Measurements from ENCODE around the gene STK33.

DNA sequence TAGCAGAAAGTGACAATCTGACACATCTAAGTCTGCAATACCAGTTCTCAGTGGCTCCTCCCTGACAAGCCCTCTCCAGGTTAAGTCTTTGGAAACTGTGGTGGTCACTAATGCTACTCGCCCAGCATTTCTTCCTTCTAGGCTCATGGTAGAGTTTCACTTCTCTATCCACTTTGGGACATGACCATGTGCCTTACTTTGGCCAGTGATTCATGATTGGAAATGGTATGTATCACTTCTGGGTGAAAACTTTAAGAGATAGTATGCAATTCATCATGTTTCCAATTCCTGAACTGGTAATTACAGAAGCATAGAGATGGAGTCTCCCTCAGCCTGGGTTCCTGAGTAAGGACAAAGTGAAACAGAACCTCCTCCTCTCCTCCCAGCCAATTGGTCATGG is 178.8 kb downstream of the STK33 start:
- TF ChIP-seq, protein P1, sequence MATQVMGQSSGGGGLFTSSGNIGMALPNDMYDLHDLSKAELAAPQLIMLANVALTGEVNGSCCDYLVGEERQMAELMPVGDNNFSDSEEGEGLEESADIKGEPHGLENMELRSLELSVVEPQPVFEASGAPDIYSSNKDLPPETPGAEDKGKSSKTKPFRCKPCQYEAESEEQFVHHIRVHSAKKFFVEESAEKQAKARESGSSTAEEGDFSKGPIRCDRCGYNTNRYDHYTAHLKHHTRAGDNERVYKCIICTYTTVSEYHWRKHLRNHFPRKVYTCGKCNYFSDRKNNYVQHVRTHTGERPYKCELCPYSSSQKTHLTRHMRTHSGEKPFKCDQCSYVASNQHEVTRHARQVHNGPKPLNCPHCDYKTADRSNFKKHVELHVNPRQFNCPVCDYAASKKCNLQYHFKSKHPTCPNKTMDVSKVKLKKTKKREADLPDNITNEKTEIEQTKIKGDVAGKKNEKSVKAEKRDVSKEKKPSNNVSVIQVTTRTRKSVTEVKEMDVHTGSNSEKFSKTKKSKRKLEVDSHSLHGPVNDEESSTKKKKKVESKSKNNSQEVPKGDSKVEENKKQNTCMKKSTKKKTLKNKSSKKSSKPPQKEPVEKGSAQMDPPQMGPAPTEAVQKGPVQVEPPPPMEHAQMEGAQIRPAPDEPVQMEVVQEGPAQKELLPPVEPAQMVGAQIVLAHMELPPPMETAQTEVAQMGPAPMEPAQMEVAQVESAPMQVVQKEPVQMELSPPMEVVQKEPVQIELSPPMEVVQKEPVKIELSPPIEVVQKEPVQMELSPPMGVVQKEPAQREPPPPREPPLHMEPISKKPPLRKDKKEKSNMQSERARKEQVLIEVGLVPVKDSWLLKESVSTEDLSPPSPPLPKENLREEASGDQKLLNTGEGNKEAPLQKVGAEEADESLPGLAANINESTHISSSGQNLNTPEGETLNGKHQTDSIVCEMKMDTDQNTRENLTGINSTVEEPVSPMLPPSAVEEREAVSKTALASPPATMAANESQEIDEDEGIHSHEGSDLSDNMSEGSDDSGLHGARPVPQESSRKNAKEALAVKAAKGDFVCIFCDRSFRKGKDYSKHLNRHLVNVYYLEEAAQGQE (IDR thresholded peaks at IDR 0.05; ENCODE audit: low read depth, low read length): no peak
- TF ChIP-seq, protein P2, sequence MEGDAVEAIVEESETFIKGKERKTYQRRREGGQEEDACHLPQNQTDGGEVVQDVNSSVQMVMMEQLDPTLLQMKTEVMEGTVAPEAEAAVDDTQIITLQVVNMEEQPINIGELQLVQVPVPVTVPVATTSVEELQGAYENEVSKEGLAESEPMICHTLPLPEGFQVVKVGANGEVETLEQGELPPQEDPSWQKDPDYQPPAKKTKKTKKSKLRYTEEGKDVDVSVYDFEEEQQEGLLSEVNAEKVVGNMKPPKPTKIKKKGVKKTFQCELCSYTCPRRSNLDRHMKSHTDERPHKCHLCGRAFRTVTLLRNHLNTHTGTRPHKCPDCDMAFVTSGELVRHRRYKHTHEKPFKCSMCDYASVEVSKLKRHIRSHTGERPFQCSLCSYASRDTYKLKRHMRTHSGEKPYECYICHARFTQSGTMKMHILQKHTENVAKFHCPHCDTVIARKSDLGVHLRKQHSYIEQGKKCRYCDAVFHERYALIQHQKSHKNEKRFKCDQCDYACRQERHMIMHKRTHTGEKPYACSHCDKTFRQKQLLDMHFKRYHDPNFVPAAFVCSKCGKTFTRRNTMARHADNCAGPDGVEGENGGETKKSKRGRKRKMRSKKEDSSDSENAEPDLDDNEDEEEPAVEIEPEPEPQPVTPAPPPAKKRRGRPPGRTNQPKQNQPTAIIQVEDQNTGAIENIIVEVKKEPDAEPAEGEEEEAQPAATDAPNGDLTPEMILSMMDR (IDR thresholded peaks at IDR 0.05): no peak
- TF ChIP-seq, protein P3, sequence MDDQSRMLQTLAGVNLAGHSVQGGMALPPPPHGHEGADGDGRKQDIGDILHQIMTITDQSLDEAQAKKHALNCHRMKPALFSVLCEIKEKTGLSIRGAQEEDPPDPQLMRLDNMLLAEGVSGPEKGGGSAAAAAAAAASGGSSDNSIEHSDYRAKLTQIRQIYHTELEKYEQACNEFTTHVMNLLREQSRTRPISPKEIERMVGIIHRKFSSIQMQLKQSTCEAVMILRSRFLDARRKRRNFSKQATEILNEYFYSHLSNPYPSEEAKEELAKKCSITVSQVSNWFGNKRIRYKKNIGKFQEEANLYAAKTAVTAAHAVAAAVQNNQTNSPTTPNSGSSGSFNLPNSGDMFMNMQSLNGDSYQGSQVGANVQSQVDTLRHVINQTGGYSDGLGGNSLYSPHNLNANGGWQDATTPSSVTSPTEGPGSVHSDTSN (IDR thresholded peaks at IDR 0.05): no peak
- TF ChIP-seq, protein P4, sequence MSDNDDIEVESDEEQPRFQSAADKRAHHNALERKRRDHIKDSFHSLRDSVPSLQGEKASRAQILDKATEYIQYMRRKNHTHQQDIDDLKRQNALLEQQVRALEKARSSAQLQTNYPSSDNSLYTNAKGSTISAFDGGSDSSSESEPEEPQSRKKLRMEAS (IDR thresholded peaks at IDR 0.05; ENCODE audit: low read depth): no peak
